Measurements from ENCODE around the gene BRD7.

BRD7 gene

GRCh38 chr16:50388496-50388895, 19.7 kb upstream of the BRD7 start:
- no peak for DNase-seq

GRCh38 chr16:50386774-50387173, 18.0 kb upstream of the BRD7 start:
- DNase-seq: no peak

GRCh38 chr16:50386139-50386538, 17.4 kb upstream of the BRD7 start:
- DNase-seq: no peak

GRCh38 chr16:50384500-50385135, 15.8 kb upstream of the BRD7 start:
- no peak for DNase-seq

GRCh38 chr16:50381679-50382440, 13.1 kb upstream of the BRD7 start:
- DNase-seq: no peak

GRCh38 chr16:50378417-50378816, 9.6 kb upstream of the BRD7 start:
- no peak for DNase-seq

GRCh38 chr16:50377001-50377400, 8.2 kb upstream of the BRD7 start:
- DNase-seq: no peak

- DNase-seq: no peak
Observed at GRCh38 chr16:50373780-50374179, 5.0 kb upstream of the BRD7 start.

GRCh38 chr16:50373345-50373701, 4.5 kb upstream of the BRD7 start:
- no peak for DNase-seq

- peak; percentile 31 for DNase-seq
Observed at GRCh38 chr16:50372611-50373344, 4.0 kb upstream of the BRD7 start.

- no peak for DNase-seq
Observed at GRCh38 chr16:50371936-50372595, 3.3 kb upstream of the BRD7 start.

- DNase-seq: no peak
Observed at GRCh38 chr16:50371036-50371716, 2.4 kb upstream of the BRD7 start.

- DNase-seq: no peak
Observed at GRCh38 chr16:50369133-50369804, 481 bp upstream of the BRD7 start.

- DNase-seq: peak; percentile 4
Observed at GRCh38 chr16:50367777-50368409, 895 bp downstream of the BRD7 start.

GRCh38 chr16:50365791-50366575, 2.8 kb downstream of the BRD7 start:
- no peak for DNase-seq

- no peak for DNase-seq
Observed at GRCh38 chr16:50363656-50364055, 5.1 kb downstream of the BRD7 start.

GRCh38 chr16:50360779-50361178, 8.0 kb downstream of the BRD7 start:
- DNase-seq: peak; percentile 31

- DNase-seq: peak; percentile 27
Observed at GRCh38 chr16:50360033-50360778, 8.6 kb downstream of the BRD7 start.

- DNase-seq: no peak
Observed at GRCh38 chr16:50359626-50360025, 9.2 kb downstream of the BRD7 start.
